IPS DF 19.7 (cell line): ENCODE measurements around the gene CPNE5.

ENCODE experiments used
- DNase-seq: peaks from one replicate; pipeline ENCODE4 v3.0.0-alpha.2; 2013; ENCODE audit warnings: low read depth, low spot score

The CPNE5 gene

DNA sequence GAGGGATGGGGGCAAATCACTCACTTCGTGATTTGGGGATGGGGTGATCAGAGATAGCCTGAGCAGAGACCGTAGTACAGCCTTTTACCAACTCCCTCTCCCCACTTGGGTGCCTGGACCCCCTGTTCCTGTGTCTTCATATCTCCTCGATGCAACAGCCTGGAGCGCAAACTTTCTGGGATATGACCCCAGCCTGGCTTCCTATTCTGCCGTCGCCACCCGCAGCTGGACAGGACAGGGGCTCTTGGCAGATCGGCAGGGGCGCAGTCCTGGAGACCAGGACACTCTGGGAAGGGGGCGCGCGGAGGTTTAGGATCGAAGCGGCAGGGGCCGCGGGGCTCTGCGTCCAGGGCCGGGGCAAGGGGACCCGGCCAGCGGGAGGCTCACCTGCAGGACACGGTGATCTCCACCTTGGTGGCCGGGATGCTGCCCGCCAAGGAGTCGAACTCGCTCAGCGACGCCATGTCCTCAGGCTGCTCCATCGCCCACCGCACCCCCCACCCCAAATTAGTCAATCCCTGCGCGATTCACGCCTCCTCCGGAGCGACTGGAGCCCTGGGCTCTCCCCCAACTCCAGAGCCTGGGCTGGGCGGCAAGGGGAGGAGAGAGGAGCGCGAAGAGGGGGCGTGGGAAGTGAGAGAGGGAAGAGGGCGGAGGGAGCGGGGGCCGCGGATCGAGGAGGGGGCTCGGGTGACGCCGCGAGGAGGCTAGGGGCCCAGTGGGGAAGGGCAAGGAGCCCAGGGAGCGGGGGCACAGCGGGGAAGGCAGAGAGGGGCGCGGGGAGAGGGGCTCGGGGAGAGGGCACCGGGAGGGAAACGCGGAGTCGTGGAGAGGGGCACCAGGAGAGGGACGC is at the start of gene CPNE5:
Gene CPNE5, minus strand, starts transcription at position 549 of the 853 bp plus-strand sequence. Its CDS starts 67 bp downstream, at position 482.
- DNase-seq: no peak

- no peak for DNase-seq
Measured at GRCh38 chr6:36888115-36888643, 48.9 kb upstream of the CPNE5 start.

DNA sequence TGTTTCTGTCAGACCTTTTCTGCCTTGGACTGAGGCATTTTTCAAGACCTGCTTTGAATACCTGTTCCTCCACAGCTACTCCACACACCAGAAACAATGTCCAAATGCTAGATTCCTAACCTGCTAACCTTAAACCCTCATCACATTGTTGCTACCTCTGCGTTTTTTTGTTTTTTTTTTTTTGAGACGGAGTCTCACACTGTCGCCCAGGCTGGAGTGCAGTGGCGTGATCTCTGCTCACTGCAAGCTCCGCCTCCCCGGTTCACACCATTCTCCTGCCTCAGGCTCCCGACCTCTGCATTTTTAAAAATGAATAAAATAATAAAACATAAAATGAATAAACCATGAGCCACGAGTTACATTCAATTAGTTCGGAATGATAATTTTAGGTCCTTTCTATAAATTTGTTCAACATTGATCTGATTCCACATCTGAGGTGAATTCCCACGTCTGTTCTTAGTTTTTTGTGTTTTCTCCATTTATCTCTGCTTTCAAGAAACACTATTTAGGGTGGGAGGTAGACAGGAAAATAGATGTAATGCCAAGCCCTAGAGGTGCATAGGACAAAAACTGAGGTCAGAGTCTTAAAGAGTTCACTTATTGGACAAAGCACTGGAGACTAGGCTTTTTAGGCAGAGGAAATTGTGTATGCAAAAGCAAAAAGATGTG is 47.8 kb upstream of the CPNE5 start:
- no peak for DNase-seq

DNA sequence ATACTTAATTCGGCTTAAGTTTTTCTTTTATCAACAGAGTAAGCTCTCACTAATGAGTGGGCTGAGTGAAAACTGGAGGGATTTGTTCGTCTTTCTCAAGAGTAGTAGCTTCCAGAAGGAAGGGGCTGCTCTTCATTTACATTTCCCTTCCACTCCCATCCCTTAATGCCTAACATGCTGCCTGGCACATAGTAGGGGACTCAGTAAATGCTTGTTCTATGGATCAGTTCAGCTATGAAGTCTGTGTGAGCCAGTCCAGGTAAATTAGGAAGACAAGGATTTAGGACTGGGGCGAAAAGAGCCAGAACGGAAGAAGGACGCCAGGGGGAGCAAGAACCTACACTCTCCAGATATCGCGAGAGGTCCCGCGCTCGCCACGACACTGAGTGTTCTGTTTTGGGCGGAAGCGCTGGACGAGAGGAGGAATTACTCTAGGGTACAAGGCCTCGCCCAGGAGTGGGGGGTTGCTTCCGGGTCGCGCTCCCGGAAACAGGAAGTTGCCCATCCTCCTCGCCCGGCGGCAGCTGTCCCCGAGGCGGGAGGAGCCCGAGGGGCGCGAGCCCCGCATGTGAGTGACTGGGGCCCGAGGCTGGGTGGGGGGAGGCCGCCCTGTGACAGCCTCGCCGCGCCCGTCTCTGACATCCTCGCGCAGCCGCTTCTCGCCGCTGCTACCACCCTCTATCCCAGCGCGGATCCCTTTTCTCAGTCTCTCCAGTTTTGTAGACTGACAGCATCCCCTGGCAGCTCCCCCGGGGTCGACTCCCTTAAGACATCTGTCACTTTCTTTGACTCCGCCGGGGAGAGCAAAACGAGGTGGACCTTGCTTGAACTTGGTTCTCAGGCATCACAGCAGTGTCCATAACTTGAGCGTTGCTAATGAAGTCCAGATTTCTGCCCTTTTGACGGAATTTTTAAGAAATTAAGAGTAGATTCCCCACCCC is 46.5 kb upstream of the CPNE5 start, which contains the start of gene C6orf89:
Gene C6orf89, plus strand, starts transcription at position 492 of the 941 bp plus-strand sequence. CDS start 13,493 bp downstream, outside the sequence.
- DNase-seq: peak; percentile 96

GRCh38 chr6:36884610-36885009 is 45.4 kb upstream of the CPNE5 start:
- DNase-seq: no peak

DNA sequence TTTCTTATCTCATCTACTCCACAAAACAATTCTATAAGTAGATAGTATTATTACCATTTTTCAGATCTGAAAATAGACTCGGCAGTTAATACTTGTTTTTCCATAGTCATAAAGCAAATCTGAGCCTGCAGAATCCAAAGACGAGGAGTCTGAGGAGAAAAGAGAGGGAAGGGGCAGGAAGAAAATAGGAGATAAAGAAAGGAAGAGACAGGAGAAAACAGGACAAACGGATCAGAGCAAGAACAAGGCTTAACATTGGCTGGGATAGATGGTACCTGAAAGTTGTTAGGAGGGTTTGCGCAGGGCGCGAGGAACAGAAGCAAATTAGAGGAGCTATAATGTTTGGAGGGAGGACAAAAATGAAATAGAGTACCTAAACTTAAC is 36.0 kb upstream of the CPNE5 start:
- DNase-seq: no peak

DNA sequence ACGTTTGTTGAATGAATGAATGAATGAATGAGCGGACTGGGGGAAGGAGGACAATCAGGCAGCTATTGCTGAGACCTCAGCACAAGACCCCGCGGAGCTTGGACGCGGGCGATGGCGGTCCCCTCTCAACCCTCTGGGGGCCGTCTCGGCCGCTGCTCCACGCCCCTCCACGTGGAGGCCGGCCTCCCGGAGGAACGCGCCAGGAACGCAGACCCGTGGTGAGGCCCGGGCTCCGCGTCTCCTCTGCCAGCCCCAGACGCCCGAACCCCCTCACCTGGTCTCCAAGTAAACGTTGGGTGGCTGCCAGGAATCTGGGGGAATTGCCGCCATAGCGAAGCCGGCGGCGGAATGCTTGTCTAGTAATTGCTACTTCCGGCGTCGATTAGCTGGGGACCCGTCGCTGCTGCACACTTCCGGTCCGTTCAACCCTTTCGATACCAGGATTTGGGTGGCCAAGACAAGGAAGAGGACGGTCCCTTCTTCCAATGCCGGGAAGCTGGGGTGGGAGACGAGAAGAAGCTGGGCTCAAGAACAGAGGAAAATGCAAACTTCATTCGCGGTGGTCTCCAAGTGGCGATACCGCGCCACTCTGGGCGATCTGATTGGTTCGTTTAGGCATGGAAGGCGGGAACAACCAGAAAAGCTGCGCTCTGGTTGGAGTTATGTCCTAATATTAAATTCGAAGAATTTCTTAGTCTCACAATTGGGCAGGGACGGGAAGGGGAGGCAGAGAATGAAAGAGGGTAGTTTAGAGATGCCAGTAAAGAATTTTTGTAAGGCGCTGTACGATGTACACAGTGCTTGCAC is 35.4 kb upstream of the CPNE5 start, which contains the start of gene PPIL1:
Gene PPIL1, minus strand, starts transcription at position 361 of the 807 bp plus-strand sequence. Its CDS starts 31 bp downstream, at position 330.
- DNase-seq: peak; percentile 69

- DNase-seq: no peak
Measured at GRCh38 chr6:36873612-36874442, 34.6 kb upstream of the CPNE5 start.

DNA sequence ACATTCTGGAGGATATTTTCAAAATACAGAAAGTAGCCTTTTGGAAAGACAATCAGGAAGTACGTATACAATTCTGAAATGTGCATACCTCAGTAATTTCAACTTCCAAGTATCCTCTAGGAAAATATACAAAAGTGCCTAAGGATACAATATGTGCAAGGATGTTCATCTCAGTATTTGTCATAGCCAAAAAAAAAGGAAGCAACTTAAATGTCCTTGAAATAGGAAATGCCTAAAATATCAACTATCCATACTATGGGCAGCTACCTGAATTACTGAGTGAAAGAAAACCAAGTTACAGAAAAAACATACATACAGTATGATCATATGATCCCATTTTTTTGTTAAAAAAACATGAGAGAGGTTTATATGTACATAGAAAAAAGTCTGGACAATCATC is 33.9 kb upstream of the CPNE5 start:
- DNase-seq: no peak

- no peak for DNase-seq
Measured at GRCh38 chr6:36871686-36872085, 32.4 kb upstream of the CPNE5 start.

DNA sequence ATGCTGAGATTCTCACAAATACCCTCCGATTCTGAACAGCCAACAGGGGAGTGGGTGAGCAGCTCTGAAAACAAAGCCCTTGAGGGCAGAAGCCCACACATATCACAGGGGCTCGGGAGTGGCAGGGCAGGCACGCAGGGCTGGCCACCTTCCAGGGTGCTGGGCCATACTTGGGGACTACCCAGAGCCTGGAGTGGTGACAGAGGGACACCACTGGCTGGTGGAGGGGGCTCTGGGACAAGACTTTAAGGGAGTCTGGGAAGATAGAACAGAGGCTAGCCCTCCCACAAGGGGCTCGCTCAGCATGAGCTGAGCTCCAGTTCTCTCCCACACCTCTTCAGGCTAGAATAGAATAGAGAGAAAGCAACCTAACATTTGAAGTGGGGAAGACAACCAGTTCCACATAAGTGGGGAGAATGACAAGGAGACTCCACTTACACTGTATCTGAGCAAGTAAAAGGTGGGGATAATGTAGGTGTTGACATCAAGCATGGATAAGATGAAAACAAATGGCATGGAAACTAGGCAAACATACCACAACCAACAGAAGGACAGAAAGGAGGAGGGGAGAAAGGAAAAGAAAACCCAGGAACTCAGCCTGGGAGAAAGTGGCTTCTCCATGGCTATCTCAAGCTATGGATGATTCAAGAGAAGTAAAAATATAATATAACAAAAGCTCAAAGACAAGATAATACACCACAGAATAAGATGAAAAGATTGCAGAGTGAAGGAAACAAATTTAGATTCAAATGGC is 28.4 kb upstream of the CPNE5 start:
- DNase-seq: no peak

DNA sequence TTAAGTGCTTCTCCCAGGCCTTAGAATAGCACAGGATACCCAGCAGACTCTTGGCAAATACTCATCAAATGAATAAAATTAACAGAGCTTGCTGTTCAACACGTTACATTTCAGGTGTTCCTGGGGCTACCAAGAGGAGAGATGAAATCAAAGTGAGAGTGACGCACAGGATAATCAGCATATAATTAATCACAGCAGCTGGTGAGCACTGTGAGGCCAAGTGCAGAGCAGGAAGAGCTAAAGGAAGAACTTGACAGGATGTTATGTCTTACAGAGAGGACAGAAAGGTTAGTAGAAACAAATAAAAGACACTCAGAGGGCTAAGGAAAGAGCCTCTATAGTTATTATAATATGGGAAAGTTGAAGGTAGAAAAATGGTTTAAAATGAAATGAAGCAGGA is 26.6 kb upstream of the CPNE5 start:
- DNase-seq: no peak

DNA sequence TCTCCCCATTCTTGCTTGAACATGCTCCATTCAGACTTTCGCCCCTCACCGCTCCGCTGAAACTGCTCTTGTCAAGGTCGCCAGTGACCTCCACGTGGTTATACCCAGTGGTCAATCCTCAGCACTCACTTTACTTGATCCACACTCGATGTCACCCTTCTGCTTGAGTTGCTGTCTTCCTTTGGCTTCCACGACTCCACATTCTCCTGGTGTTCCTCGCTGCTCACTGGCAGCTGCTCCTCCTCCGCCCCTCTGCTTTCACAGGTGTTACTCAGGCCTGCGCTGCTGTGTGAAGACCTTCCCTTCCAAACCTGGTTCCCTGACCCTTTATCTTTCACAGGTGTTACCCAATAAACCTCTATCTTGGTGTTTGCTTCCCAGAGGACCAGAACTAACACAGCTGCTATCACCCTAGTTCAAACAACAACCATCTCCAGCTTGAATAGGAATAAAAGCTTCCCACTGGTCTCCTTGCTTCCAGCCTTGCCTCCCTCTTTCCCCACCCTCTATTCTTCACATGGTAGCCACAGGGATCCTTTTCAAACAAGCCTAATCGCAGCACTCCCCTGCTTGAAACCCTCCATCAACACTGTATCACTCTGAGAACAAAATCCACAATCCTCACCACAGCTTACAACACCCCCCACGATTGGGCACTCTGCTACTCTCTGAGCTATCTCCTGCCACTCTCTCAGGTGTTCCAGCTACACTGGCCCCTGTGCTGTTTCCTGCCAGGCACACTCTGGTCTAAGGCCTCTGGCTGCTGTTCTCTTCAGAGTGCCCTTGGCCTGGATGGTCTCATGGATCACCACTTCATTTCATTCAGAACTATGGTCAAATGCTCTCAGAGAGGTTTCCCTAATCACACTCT is 24.7 kb upstream of the CPNE5 start:
- DNase-seq: no peak

GRCh38 chr6:36862848-36863382 is 23.7 kb upstream of the CPNE5 start:
- no peak for DNase-seq

GRCh38 chr6:36862164-36862847 is 23.1 kb upstream of the CPNE5 start:
- no peak for DNase-seq

- no peak for DNase-seq
Measured at GRCh38 chr6:36860126-36860525, 20.9 kb upstream of the CPNE5 start.

DNA sequence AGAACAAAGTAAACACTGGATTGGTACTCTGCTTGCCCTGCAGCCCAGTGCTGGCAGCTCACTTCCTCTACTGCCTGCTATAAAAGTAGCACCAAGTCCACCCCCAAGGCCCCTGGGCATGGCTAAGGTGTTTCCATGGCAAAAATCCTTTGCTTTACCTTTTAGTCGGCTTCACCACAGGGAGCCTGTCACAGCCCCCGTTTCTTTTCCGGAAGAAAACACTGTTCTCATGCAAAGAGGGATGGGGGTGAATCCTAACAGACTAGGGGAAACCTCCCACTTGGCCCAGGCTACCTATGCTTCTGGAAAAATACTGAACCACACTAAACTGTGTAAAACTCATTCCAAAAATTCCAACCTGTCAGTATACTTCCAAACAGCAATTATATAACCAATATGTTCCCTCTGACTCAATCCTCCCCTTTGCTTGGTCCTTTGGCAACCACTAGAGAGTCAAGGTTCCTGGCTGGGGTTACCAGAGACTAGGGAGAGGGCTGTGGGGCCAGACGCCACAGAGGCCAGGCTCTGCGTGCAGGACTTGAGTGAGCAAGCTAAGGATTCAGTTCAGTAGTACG is 19.2 kb upstream of the CPNE5 start:
- DNase-seq: peak; percentile 76
